Adipocyte (in vitro differentiated cells): ENCODE data around the gene THRB.

Experiments
- DNase-seq: peaks from one replicate; pipeline ENCODE4 v3.0.0-alpha.2; 2015; ENCODE audit warnings: low read depth
- H3K27me3 ChIP-seq: replicated peaks from 2 replicates; pipeline ENCODE4 v1.7.0; 2013; ENCODE audit warnings: mild to moderate bottlenecking, low read length, moderate library complexity; ENCODE audit not compliant: control insufficient read depth, insufficient read depth
- H3K36me3 ChIP-seq: 2 replicates; pipeline ENCODE4 v1.7.0; 2013; ENCODE audit warnings: low read length, mild to moderate bottlenecking, moderate library complexity; ENCODE audit not compliant: control insufficient read depth, insufficient read depth, severe bottlenecking
- H3K4me1 ChIP-seq: 2 replicates; pipeline ENCODE4 v1.7.0; 2013; ENCODE audit warnings: mild to moderate bottlenecking, low read length, moderate library complexity; ENCODE audit not compliant: control insufficient read depth, insufficient read depth
- H3K4me3 ChIP-seq: 2 replicates; pipeline ENCODE4 v1.7.0; 2013; ENCODE audit warnings: mild to moderate bottlenecking, low read length, moderate library complexity
- H3K9ac ChIP-seq: 2 replicates; pipeline ENCODE4 v1.7.0; 2013; ENCODE audit warnings: mild to moderate bottlenecking, low read length, moderate library complexity
- H3K9me3 ChIP-seq: 2 replicates; pipeline ENCODE4 v1.7.0; 2013; ENCODE audit warnings: mild to moderate bottlenecking, low read length, moderate library complexity; ENCODE audit not compliant: control insufficient read depth

Gene THRB

GRCh38 chr3:24387493-24387892 is 107.2 kb downstream of the THRB start:
- Histone ChIP-seq H3K36me3 (no peaks in the 10 kb centered on the region), H3K9ac (no peak overlapping the region), H3K9me3 (no peaks in the 10 kb centered on the region), H3K27me3 (no peaks in the 10 kb centered on the region), H3K4me3 (no peak overlapping the region), H3K4me1 (peaks cover 25% of the 10 kb centered on the region)
- DNase-seq = peak; percentile 24

- Histone ChIP-seq H3K4me3 (no peak overlapping the region), H3K27me3 (no peaks in the 10 kb centered on the region), H3K4me1 (peaks cover 25% of the 10 kb centered on the region), H3K36me3 (no peaks in the 10 kb centered on the region), H3K9ac (no peak overlapping the region), H3K9me3 (no peaks in the 10 kb centered on the region)
- DNase-seq = peak; percentile 32
Observed at GRCh38 chr3:24387000-24387399, 107.7 kb downstream of the THRB start.

- DNase-seq = no peak
- Histone ChIP-seq H3K9ac (no peak overlapping the region), H3K36me3 (no peaks in the 10 kb centered on the region)
Observed at GRCh38 chr3:24386458-24386857, 108.2 kb downstream of the THRB start.

GRCh38 chr3:24385012-24385615 is 109.5 kb downstream of the THRB start:
- no peaks in the 10 kb centered on the region for H3K9me3 ChIP-seq
- H3K9ac ChIP-seq = no peak overlapping the region
- H3K27me3 ChIP-seq = no peaks in the 10 kb centered on the region
- no peak overlapping the region for H3K4me3 ChIP-seq
- H3K4me1 ChIP-seq = peaks cover 24% of the 10 kb centered on the region
- no peak for DNase-seq
- no peaks in the 10 kb centered on the region for H3K36me3 ChIP-seq

More at GRCh38 chr3:24386458-24386857, 108.2 kb downstream of the THRB start:
- no peaks in the 10 kb centered on the region for H3K9me3 ChIP-seq
- H3K4me3 ChIP-seq = no peak overlapping the region
- no peaks in the 10 kb centered on the region for H3K27me3 ChIP-seq
- H3K4me1 ChIP-seq = peaks cover 25% of the 10 kb centered on the region

- Histone ChIP-seq H3K27me3 (no peaks in the 10 kb centered on the region), H3K9ac (no peak overlapping the region), H3K9me3 (no peaks in the 10 kb centered on the region), H3K4me3 (no peak overlapping the region), H3K4me1 (peaks cover 13% of the 10 kb centered on the region), H3K36me3 (no peaks in the 10 kb centered on the region)
- no peak for DNase-seq
Observed at GRCh38 chr3:24382647-24383046, 112.0 kb downstream of the THRB start.

- Histone ChIP-seq H3K4me1 (peaks cover 8% of the 10 kb centered on the region), H3K36me3 (no peaks in the 10 kb centered on the region), H3K9ac (no peak overlapping the region), H3K27me3 (no peaks in the 10 kb centered on the region), H3K9me3 (no peaks in the 10 kb centered on the region), H3K4me3 (no peak overlapping the region)
- no peak for DNase-seq
Observed at GRCh38 chr3:24379936-24380335, 114.7 kb downstream of the THRB start.

- H3K9me3 ChIP-seq = no peaks in the 10 kb centered on the region
- no peak for DNase-seq
- no peak overlapping the region for H3K9ac ChIP-seq
- H3K36me3 ChIP-seq = no peaks in the 10 kb centered on the region
- H3K4me1 ChIP-seq = peaks cover 13% of the 10 kb centered on the region
- no peaks in the 10 kb centered on the region for H3K27me3 ChIP-seq
- no peak overlapping the region for H3K4me3 ChIP-seq
Observed at GRCh38 chr3:24378313-24378712, 116.3 kb downstream of the THRB start.

- Histone ChIP-seq H3K36me3 (no peaks in the 10 kb centered on the region), H3K4me3 (no peak overlapping the region), H3K4me1 (peaks cover 13% of the 10 kb centered on the region), H3K27me3 (no peaks in the 10 kb centered on the region), H3K9ac (no peak overlapping the region), H3K9me3 (no peaks in the 10 kb centered on the region)
- DNase-seq = no peak
Observed at GRCh38 chr3:24377218-24377993, 117.2 kb downstream of the THRB start.

GRCh38 chr3:24375947-24376384 is 118.7 kb downstream of the THRB start:
- H3K9ac ChIP-seq = no peak overlapping the region
- H3K27me3 ChIP-seq = no peaks in the 10 kb centered on the region
- H3K4me1 ChIP-seq = peaks cover 13% of the 10 kb centered on the region
- H3K36me3 ChIP-seq = no peaks in the 10 kb centered on the region
- no peaks in the 10 kb centered on the region for H3K9me3 ChIP-seq
- no peak overlapping the region for H3K4me3 ChIP-seq
- no peak for DNase-seq

- Histone ChIP-seq H3K4me1 (peaks cover 13% of the 10 kb centered on the region), H3K9ac (no peak overlapping the region), H3K36me3 (no peaks in the 10 kb centered on the region), H3K9me3 (no peaks in the 10 kb centered on the region), H3K4me3 (no peak overlapping the region), H3K27me3 (no peaks in the 10 kb centered on the region)
- DNase-seq = no peak
Observed at GRCh38 chr3:24374801-24375200, 119.8 kb downstream of the THRB start.

- Histone ChIP-seq H3K36me3 (no peaks in the 10 kb centered on the region), H3K9me3 (no peaks in the 10 kb centered on the region), H3K27me3 (no peaks in the 10 kb centered on the region), H3K9ac (no peak overlapping the region), H3K4me1 (peaks cover 13% of the 10 kb centered on the region), H3K4me3 (no peak overlapping the region)
- no peak for DNase-seq
Observed at GRCh38 chr3:24373198-24373959, 121.3 kb downstream of the THRB start.
